HG02973 (cell line): ENCODE measurements around the gene TBC1D14.
"Not testable (repeated sequence)": the region's sequence is repeated elsewhere in the genome, so short reads cannot be mapped to it uniquely, and the experiment has no call there.

Source experiments
- ATAC-seq: cut with Tn5 transposase; IDR thresholded peaks from one replicate; pipeline ENCODE4 v1.9.1; 2021; ENCODE audit warnings: moderate library complexity; ENCODE audit not compliant: unreplicated experiment

TBC1D14 gene

DNA sequence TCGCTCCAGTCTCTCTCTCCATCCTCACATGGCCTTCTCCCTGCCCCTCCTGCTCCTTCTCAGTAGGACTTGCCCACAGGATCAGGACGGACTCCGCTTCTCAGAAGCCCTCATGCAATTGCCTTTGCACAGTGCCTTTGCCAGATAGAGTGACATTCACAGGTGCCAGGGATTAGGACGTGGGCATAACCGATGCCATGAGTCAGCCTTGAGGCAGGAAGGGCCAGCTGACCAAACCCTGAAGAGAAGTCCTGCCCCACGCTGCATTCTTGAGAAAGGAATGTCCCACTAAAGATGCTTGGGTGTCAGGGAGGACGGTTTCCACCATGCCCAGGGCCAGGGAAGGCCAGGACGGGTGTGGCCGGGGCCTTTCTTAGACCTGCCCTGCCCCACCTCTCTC lies 164.8 kb downstream of the TBC1D14 start:
- ATAC-seq, result no peak

- ATAC-seq, result no peak
Measured at GRCh38 chr4:7075962-7076695, 166.5 kb downstream of the TBC1D14 start.

- ATAC-seq, result no peak
Measured at GRCh38 chr4:7076696-7077082, 167.1 kb downstream of the TBC1D14 start.

GRCh38 chr4:7077371-7077770 lies 167.7 kb downstream of the TBC1D14 start:
- ATAC-seq, result no peak

- ATAC-seq, result no peak
Measured at GRCh38 chr4:7078025-7078424, 168.4 kb downstream of the TBC1D14 start.

DNA sequence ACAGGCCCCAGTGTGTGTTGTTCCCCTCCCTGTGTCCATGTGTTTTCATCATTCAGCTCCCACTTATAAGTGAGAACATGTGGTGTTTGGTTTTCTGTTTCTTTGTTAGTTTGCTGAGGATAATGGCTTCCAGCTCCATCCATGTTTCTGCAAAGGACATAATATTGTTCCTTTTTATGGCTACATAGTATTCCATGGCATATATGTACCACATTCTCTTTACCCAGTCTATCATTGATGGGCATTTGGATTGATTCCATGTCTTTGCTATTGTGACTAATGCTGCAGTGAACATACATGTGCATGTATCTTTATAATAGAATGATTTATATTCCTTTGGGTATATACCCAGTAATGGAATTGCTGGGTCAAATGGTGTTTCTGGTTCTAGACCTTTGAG lies 169.9 kb downstream of the TBC1D14 start:
- not testable (repeated sequence) for ATAC-seq

GRCh38 chr4:7079909-7080308 lies 170.3 kb downstream of the TBC1D14 start:
- ATAC-seq, result not testable (repeated sequence)
